HTERT RPE-1 (cell line): ENCODE data around the gene AURKAIP1.

ENCODE experiments used
- in situ Hi-C: fragments of 300-500 bp; cut with MboI; formaldehyde crosslinking; loops from 4 replicates; pipeline ENCODE4 v1.14.3; 2020; ENCODE audit warnings: low sequenced_read_pairs

The AURKAIP1 gene

DNA sequence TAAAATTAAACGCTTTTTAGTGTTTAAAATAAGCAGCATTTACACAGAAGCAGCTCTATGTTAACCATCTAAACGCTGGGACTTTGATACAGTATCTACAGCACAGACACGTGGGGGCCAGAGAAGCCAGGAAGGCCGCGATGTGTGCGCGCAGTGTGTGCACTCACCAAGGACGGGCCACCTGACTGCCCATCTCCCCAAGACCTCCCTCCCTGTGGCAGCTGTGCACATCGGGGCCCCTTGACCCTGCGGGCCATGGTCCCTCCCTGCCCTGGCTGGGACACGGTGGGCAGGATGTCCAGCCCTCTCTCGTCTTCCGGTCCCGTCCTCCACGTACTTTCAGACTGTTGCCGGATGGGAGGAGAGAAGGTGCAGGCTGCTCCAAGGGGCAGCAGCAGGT, 39.7 kb downstream of the AURKAIP1 start:
- in situ Hi-C loops = no loop called here

DNA sequence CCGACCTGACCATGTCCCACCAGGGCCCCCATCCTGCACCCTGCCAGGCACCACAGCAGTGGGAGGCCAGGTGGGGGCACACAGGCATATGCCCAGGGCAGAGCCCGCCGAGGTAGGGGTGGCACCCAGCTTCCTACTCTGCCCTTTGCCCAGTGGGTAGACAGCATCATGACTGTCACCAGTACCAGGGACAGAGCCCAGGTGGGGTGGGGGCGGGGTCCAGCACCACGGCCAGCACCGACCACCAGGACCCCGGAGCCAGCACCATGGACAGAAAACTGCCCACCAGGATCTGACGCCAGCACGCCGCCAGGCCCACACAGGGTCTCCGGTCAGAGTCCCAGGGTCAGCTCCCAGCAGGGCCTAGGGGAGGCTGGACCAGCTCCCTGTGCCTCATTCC, 40.2 kb downstream of the AURKAIP1 start:
- in situ Hi-C loops = no loop called here

DNA sequence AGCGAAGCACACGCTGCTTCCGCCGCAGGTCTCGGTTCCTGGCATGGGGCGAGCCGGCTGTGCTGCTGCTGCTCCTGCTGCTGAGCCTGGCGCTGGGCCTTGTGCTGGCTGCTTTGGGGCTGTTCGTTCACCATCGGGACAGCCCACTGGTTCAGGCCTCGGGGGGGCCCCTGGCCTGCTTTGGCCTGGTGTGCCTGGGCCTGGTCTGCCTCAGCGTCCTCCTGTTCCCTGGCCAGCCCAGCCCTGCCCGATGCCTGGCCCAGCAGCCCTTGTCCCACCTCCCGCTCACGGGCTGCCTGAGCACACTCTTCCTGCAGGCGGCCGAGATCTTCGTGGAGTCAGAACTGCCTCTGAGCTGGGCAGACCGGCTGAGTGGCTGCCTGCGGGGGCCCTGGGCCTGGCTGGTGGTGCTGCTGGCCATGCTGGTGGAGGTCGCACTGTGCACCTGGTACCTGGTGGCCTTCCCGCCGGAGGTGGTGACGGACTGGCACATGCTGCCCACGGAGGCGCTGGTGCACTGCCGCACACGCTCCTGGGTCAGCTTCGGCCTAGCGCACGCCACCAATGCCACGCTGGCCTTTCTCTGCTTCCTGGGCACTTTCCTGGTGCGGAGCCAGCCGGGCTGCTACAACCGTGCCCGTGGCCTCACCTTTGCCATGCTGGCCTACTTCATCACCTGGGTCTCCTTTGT, 41.3 kb downstream of the AURKAIP1 start:
- in situ Hi-C loops = no loop called here

DNA sequence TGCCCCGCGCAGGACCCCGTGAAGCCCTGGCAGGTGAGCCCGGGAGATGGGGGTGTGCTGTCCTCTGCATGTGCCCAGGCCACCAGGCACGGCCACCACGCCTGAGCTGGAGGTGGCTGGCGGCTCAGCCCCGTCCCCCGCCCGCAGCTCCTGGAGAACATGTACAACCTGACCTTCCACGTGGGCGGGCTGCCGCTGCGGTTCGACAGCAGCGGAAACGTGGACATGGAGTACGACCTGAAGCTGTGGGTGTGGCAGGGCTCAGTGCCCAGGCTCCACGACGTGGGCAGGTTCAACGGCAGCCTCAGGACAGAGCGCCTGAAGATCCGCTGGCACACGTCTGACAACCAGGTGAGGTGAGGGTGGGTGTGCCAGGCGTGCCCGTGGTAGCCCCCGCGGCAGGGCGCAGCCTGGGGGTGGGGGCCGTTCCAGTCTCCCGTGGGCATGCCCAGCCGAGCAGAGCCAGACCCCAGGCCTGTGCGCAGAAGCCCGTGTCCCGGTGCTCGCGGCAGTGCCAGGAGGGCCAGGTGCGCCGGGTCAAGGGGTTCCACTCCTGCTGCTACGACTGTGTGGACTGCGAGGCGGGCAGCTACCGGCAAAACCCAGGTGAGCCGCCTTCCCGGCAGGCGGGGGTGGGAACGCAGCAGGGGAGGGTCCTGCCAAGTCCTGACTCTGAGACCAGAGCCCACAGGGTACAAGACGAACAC, 42.1 kb downstream of the AURKAIP1 start:
- in situ Hi-C loops = no loop called here

DNA sequence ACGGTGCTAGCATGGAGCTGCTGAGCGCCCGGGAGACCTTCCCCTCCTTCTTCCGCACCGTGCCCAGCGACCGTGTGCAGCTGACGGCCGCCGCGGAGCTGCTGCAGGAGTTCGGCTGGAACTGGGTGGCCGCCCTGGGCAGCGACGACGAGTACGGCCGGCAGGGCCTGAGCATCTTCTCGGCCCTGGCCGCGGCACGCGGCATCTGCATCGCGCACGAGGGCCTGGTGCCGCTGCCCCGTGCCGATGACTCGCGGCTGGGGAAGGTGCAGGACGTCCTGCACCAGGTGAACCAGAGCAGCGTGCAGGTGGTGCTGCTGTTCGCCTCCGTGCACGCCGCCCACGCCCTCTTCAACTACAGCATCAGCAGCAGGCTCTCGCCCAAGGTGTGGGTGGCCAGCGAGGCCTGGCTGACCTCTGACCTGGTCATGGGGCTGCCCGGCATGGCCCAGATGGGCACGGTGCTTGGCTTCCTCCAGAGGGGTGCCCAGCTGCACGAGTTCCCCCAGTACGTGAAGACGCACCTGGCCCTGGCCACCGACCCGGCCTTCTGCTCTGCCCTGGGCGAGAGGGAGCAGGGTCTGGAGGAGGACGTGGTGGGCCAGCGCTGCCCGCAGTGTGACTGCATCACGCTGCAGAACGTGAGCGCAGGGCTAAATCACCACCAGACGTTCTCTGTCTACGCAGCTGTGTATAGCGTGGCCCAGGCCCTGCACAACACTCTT, 42.8 kb downstream of the AURKAIP1 start:
- in situ Hi-C loops = no loop called here

DNA sequence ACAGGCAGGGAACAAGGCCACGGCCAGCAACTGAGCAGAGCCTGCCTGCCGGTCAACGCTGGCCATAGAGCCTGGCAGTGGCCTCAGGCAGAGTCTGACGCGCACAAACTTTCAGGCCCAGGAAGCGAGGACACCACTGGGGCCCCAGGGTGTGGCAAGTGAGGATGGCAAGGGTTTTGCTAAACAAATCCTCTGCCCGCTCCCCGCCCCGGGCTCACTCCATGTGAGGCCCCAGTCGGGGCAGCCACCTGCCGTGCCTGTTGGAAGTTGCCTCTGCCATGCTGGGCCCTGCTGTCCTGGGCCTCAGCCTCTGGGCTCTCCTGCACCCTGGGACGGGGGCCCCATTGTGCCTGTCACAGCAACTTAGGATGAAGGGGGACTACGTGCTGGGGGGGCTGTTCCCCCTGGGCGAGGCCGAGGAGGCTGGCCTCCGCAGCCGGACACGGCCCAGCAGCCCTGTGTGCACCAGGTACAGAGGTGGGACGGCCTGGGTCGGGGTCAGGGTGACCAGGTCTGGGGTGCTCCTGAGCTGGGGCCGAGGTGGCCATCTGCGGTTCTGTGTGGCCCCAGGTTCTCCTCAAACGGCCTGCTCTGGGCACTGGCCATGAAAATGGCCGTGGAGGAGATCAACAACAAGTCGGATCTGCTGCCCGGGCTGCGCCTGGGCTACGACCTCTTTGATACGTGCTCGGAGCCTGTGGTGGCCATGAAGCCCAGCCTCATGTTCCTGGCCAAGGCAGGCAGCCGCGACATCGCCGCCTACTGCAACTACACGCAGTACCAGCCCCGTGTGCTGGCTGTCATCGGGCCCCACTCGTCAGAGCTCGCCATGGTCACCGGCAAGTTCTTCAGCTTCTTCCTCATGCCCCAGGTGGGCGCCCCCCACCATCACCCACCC, 43.7 kb downstream of the AURKAIP1 start, which contains the start of gene TAS1R3:
Gene TAS1R3, plus strand, starts transcription at position 213 of the 898 bp plus-strand sequence. Its CDS starts 66 bp downstream, at position 279.
- in situ Hi-C loops = no loop called here

DNA sequence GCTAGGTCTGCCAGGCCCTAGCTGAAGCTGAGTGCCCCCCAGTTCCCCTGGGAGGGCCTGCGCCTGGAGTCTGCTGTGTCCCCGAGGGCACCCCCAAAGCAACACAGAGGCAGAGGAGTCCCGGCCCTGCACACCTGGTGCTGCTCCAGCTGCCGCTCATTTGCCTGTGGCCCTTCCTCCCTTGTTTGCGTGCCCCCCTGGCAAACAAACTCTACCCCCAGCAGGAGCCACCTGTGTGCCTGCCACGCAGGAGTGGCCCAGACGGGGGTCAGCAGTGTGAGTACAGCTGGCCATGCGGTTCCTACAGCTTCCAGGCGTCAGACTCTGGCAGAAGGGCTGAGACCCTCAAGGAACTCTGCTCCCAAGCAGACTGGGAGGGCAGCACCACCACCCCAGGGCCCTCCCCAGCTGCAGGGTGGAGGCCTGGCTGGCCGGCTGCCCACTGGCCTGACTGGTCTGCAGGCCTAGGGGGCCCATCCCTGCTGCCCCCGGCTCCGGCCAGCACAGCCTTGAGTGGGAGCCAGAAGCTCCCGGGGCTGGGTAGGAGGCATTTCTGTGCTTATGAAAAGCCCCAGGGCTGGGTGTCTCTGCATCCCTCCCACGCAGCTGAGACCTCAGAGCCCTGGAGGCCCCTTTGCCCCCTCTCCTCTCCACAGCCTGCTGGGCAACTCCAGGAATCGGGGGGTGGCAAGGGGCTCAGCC, 44.5 kb downstream of the AURKAIP1 start:
- in situ Hi-C loops = no loop called here

DNA sequence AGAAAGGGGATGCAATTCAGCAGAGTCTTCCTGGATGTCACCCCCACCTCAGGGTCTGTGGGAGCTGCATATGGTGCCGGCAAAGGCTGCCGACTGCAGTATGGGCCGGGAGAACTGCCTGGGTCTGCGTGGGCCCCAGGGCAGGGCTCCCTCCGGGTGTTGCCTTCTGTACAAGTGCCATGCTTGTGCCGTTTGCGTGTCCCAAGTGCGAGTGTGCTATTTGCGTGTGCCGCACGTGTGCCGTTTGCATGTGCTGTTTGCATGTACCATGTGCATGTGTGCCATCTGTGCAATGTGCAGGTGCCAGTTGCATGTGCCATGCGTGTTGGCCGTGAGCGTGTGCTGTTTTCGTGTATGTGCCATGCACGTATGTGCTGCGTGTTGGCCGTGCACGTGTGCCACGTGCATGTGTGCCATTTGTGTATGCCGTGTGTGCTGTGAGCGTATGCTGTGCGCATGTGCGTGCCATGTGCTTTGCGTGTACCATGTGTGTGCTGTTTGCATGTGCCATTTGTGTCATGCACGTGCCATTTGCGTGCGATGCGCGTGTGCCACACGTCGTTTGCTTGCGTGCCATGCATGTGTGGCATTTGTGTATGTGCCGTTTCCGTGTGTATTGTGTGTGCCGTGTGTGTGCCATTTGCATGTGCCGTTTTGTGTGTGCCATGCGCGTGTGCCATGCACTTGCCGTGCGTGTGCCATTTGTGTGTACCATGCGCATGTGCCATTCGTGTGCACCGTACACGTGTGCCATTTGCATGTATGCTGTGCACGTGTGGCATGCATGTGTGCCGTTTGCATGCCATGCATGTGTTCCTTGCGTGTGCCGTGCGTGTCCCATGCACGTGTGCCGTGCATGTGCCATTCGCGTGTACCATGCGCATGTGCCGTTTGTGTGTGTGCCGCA, 45.5 kb downstream of the AURKAIP1 start:
- in situ Hi-C loops = no loop called here

DNA sequence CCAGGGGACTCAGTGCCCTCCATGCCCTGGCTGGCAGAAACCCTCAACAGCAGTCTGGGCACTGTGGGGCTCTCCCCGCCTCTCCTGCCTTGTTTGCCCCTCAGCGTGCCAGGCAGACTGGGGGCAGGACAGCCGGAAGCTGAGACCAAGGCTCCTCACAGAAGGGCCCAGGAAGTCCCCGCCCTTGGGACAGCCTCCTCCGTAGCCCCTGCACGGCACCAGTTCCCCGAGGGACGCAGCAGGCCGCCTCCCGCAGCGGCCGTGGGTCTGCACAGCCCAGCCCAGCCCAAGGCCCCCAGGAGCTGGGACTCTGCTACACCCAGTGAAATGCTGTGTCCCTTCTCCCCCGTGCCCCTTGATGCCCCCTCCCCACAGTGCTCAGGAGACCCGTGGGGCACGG, 46.8 kb downstream of the AURKAIP1 start:
- in situ Hi-C loops = no loop called here

DNA sequence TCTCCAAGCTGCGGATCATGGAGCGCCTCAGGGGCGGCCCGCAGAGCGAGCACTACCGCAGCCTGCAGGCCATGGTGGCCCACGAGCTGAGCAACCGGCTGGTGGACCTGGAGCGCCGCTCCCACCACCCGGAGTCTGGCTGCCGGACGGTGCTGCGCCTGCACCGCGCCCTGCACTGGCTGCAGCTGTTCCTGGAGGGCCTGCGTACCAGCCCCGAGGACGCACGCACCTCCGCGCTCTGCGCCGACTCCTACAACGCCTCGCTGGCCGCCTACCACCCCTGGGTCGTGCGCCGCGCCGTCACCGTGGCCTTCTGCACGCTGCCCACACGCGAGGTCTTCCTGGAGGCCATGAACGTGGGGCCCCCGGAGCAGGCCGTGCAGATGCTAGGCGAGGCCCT, 47.7 kb downstream of the AURKAIP1 start:
- in situ Hi-C loops = no loop called here

DNA sequence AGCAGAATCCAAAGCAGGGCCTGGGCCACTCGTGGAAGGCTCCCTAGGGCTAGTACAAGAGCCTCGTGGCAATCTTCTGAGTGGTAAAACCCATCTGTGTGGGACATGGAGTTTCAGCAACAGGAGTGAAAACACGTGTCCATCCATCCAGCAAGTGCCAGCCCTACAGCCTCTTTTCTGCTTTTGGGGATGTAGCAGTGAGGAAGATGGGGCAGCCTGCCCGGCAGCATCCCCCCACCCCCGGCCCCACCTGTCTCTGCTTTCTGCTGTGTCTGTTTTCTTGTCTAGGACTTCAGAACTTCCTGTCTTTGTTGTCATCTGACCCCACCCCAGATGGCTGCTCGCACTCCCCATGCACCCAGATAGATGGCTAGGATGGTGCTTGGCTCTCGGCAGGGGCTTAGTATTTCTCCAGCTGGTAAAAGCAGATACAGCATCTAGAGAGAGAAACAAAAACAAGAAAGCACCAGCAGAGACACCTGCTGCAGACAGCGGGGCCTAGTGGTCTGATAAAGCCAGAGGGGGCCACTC, 48.9 kb downstream of the AURKAIP1 start:
- in situ Hi-C loops = no loop called here

DNA sequence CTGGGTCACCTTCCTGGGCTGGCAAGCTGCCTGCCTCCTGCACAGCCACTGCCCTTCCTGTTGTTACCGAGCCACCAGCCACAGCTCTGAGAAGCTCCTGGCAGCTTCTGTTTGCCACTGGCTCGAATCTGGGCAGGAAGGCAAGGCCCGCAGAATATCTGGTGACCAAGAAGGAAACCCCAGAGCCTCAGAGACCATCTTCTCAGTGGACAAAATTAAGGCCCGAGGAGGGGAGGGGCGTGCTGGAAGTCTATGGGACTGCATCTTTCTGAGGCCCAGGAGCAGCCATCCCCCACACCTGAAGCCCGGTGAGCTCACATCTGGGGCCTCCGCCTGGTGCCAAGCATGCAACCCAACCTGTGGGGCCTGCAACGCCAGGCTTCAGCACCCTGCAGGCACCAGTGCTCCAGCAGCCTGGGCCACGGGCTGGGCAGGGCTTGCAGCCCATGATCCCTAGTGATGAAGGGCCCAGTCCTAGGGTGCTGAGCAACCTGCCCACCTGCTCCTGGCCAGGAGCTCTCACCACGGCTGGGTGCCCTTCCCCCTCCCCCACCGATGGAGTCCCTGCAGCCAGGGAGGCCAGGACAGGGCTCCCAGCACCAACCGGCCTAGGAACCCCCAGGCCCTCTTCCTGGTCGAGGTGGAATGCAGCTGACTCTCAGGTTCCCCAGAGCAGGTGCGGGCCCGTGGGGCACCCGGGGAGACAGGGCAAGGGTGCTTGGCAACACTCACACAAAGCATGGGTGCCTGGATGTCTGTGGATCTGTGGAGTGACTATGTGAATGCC, 49.5 kb downstream of the AURKAIP1 start:
- in situ Hi-C loops = no loop called here

DNA sequence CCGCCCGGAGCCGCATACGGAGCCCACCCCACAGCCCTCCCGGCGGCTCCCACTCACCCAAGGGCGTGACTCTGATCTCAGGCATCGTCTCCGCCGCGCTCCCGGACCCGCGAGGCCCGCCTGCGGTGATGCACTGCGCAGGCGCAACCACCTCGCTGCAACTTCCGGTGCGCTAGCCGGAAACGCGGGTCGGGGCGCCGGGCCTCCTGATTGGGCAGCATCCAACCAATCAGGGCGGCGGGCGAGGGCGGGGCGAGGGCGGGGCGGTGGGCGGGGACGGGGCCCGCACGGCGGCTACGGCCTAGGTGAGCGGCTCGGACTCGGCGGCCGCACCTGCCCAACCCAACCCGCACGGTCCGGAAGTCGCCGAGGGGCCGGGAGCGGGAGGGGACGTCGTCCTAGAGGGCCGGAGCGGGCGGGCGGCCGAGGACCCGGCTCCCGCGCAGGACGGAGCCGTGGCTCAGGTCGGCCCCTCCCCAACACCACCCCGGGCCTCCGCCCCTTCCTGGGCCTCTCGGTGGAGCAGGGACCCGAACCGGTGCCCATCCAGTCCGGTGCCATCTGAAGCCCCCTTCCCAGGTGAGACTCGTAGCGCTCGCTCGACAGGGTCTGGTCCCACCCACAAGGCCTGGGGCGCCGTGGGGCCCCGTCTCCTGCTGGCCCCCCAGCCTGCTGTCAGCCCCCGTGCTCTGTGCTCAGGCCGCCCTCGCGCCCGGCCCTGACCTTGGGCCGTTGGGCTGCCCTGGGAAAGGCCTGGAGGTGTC, 50.3 kb downstream of the AURKAIP1 start, which contains the start of the genes CPTP and INTS11:
Gene CPTP, plus strand, starts transcription at position 279 of the 764 bp plus-strand sequence. CDS start 2,109 bp downstream, outside the sequence.
Gene INTS11, minus strand, starts transcription at position 137 of the 764 bp plus-strand sequence. Its CDS starts 52 bp downstream, at position 85.
- in situ Hi-C loops = no loop called here

DNA sequence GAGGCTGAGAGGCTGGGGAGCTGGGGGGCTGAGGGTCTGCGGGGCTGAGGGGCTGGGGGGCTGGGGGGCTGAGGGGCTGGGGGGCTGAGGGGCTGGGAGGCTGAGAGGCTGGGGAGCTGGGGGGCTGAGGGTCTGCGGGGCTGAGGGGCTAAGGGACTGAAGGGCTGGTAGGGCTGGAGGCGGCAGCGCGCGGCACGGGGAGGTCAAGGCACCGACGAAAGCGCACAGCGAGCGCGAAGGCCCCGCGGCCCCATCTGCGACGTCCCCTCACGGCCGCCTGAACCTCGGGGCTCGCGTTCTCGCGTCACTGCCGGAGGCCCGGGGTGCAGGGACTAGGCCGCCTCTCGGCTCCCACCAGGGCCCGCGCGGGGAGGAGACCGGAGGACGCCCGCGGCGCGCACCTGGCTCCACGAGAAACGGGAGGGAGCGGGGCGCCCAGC, 50.9 kb downstream of the AURKAIP1 start:
- in situ Hi-C loops = no loop called here
